ENCODE measurements around the gene KIAA0513. TPM values are rescaled to one million over a fixed set of nuclear protein-coding genes. Genes with fewer than 3 reads are reported as not detected.

KIAA0513 gene
- total and polyA plus RNA-seq, 10 donors: 1.7 to 30.0 (median 21.9) TPM

- intact Hi-C loops (cut with DNase I; ENCODE audit: low total_unique reads): no loop called here
These were observed 100.7 kb downstream of the KIAA0513 start for GRCh38 chr16:85128079-85128837.

GRCh38 chr16:85129876-85130704 lies 102.5 kb downstream of the KIAA0513 start:
- Histone ChIP-seq H3K36me3 (no peaks in the 10 kb centered on the region), H3K4me3 (no peak overlapping the region), H3K27ac (peak overlapping the region in 7 of 8 donors; percentile 54 to 84 (median 76)), H3K9me3 (no peaks in the 10 kb centered on the region), H3K4me1 (peaks cover 8 to 92% (median 38%) of the 10 kb centered on the region in 6 donors), H3K27me3 (replicated peaks in 1 of 7) (no peaks in the 10 kb centered on the region)
- 51 to 69% (median 65%) methylated on average over 15 of the region's 15 CpGs for WGBS, 5 donors
- no peak for DNase-seq
- intact Hi-C loops (cut with DNase I; ENCODE audit: low total_unique reads): no loop called here
- TF ChIP-seq POLR2A (IDR thresholded peaks at IDR 0.05) (no peak), POLR2AphosphoS5 (IDR thresholded peaks at IDR 0.05) (no peak), CTCF (IDR thresholded peaks at IDR 0.05 in 8 of 11, conservative IDR thresholded peaks at IDR 0.05 in 3 of 11) (no peak)

More at GRCh38 chr16:85128079-85128837, 100.7 kb downstream of the KIAA0513 start:
- H3K27me3 ChIP-seq (replicated peaks in 1 of 7): no peaks in the 10 kb centered on the region
- peak overlapping the region in 2 of 8 donors; percentile 8 to 67 for H3K27ac ChIP-seq
- no peak for DNase-seq
- no peaks in the 10 kb centered on the region for H3K9me3 ChIP-seq
- no peak for TF ChIP-seq POLR2AphosphoS5 (IDR thresholded peaks at IDR 0.05)
- TF ChIP-seq POLR2A (IDR thresholded peaks at IDR 0.05): no peak
- no peak for TF ChIP-seq CTCF (IDR thresholded peaks at IDR 0.05 in 8 of 11, conservative IDR thresholded peaks at IDR 0.05 in 3 of 11)
- H3K4me1 ChIP-seq: peaks cover 8 to 90% (median 37%) of the 10 kb centered on the region in 6 donors
- no peaks in the 10 kb centered on the region for H3K36me3 ChIP-seq
- no peak overlapping the region for H3K4me3 ChIP-seq
- WGBS, 5 donors: 81 to 92% (median 88%) methylated on average over 8 to 9 of the region's 9 CpGs

- H3K4me3 ChIP-seq: no peak overlapping the region
- peak overlapping the region in 7 of 8 donors; percentile 54 to 84 (median 76) for H3K27ac ChIP-seq
- no peaks in the 10 kb centered on the region for H3K27me3 ChIP-seq (replicated peaks in 1 of 7)
- H3K36me3 ChIP-seq: no peaks in the 10 kb centered on the region
- H3K9me3 ChIP-seq: no peaks in the 10 kb centered on the region
- 55 to 76% (median 62%) methylated on average over 5 of the region's 5 CpGs for WGBS, 5 donors
- H3K4me1 ChIP-seq: peaks cover 9 to 92% (median 44%) of the 10 kb centered on the region in 6 donors
- intact Hi-C loops (cut with DNase I; ENCODE audit: low total_unique reads): no loop called here
- no peak for TF ChIP-seq CTCF (IDR thresholded peaks at IDR 0.05 in 8 of 11, conservative IDR thresholded peaks at IDR 0.05 in 3 of 11)
- TF ChIP-seq POLR2A (IDR thresholded peaks at IDR 0.05): no peak
- peak in 1 of 3 donors; percentile 31 for TF ChIP-seq POLR2AphosphoS5 (IDR thresholded peaks at IDR 0.05)
- DNase-seq: no peak
These were observed 103.1 kb downstream of the KIAA0513 start for GRCh38 chr16:85130705-85131028.

All from spleen (tissue), 11 donors.